Upper lobe of right lung (tissue), 1 donor: ENCODE results near the gene OR4F6. TPM values are rescaled to one million over a fixed set of nuclear protein-coding genes. Genes with fewer than 3 reads are reported as not detected.

Experiments used
- ATAC-seq: fragments of 200-7000 bp; cut with Tn5 transposase; one replicate; pipeline ENCODE4 v1.9.1; 2020; ENCODE audit warnings: mild to moderate bottlenecking, moderate library complexity
- DNase-seq: peaks from one replicate; pipeline ENCODE4 v3.0.0-alpha.2; 2020
- H3K27ac ChIP-seq: fragments of 200-600 bp; one replicate; pipeline ENCODE4 v1.8.0; 2022
- H3K27me3 ChIP-seq: fragments of 200-600 bp; one replicate; pipeline ENCODE4 v1.8.0; 2022; ENCODE audit warnings: mild to moderate bottlenecking
- H3K36me3 ChIP-seq: fragments of 200-600 bp; one replicate; pipeline ENCODE4 v1.8.0; 2022
- H3K4me1 ChIP-seq: fragments of 200-600 bp; one replicate; pipeline ENCODE4 v1.8.0; 2022
- H3K4me3 ChIP-seq: fragments of 200-600 bp; one replicate; pipeline ENCODE4 v1.8.0; 2022; ENCODE audit warnings: mild to moderate bottlenecking
- H3K9me3 ChIP-seq: fragments of 200-600 bp; one replicate; pipeline ENCODE4 v1.8.0; 2022
- CTCF ChIP-seq: fragments of 200-600 bp; IDR thresholded peaks from one replicate; pipeline ENCODE4 v1.8.0; 2022; ENCODE audit warnings: antibody characterized with exemption
- intact Hi-C: fragments of 100-400 bp; cut with DNase I; formaldehyde crosslinking; loops from one replicate; pipeline ENCODE4 v1.11.0; 2022
- total RNA-seq: library from RNA; stranded (reverse); fragmentation: NEBNext Ultra II Directional; extraction: Animal tissue kit (Norgen Biotek cat#: 25700); gene quantifications from one replicate; pipeline ENCODE4 v1.2.1, GENCODE V29; 2021
- donor health status: DM: no; HTN: yes; CAD: no; lungs with severe emphysema.

The OR4F6 gene
- total RNA-seq, 1 donor from 2014 or later, result not detected

DNA sequence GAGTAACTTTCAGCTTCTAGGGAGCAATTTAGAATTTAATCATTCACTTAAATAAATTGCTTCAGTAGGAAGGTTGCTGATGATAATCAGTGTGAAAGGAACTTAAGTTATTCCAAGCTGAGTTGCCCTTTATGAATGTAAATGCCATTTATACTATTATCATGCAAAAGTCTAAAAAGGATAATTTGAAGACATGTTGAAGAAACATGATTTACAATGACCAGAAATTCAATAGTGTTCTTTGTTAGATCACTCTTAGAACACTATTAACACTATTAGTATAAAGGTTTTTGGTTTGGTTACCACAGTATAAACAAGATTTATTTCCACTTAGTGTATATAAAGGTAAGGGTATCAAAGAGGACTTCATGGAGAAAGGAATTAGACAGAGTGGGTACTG is 1.6 kb downstream of the OR4F6 start:
- intact Hi-C loops, result no loop called here
- Histone ChIP-seq H3K27ac (no peak overlapping the region), H3K27me3 (no peaks in the 10 kb centered on the region), H3K36me3 (no peaks in the 10 kb centered on the region), H3K4me1 (no peaks in the 10 kb centered on the region), H3K9me3 (no peaks in the 10 kb centered on the region), H3K4me3 (no peak overlapping the region)
- no peak for TF ChIP-seq CTCF
- ATAC-seq (no peak), DNase-seq (no peak)

GRCh38 chr15:101805605-101806345 is 2.5 kb downstream of the OR4F6 start:
- no peak for ATAC-seq

GRCh38 chr15:101807345-101807945 is 4.1 kb downstream of the OR4F6 start:
- intact Hi-C loops, result no loop called here
- Histone ChIP-seq H3K27me3 (no peaks in the 10 kb centered on the region), H3K4me1 (no peaks in the 10 kb centered on the region), H3K27ac (no peak overlapping the region), H3K4me3 (no peak overlapping the region), H3K36me3 (no peaks in the 10 kb centered on the region), H3K9me3 (no peaks in the 10 kb centered on the region)
- DNase-seq, result no peak
- ATAC-seq, result no peak
- TF ChIP-seq CTCF, result no peak

More at GRCh38 chr15:101805605-101806345, 2.5 kb downstream of the OR4F6 start:
- intact Hi-C loops, result no loop called here
- H3K27ac ChIP-seq, result no peak overlapping the region
- no peak for DNase-seq
- H3K27me3 ChIP-seq, result no peaks in the 10 kb centered on the region
- no peaks in the 10 kb centered on the region for H3K9me3 ChIP-seq
- H3K4me3 ChIP-seq, result no peak overlapping the region
- H3K36me3 ChIP-seq, result no peaks in the 10 kb centered on the region
- TF ChIP-seq CTCF, result no peak
- H3K4me1 ChIP-seq, result no peaks in the 10 kb centered on the region

GRCh38 chr15:101808201-101808600 is 4.9 kb downstream of the OR4F6 start:
- Histone ChIP-seq H3K36me3 (no peaks in the 10 kb centered on the region), H3K9me3 (no peaks in the 10 kb centered on the region), H3K4me1 (no peaks in the 10 kb centered on the region), H3K4me3 (no peak overlapping the region), H3K27ac (no peak overlapping the region), H3K27me3 (no peaks in the 10 kb centered on the region)
- ATAC-seq, result no peak
- intact Hi-C loops, result no loop called here
- no peak for DNase-seq
- TF ChIP-seq CTCF, result no peak

GRCh38 chr15:101810456-101810855 is 7.1 kb downstream of the OR4F6 start:
- DNase-seq (no peak), ATAC-seq (no peak)
- Histone ChIP-seq H3K27me3 (no peaks in the 10 kb centered on the region), H3K9me3 (no peaks in the 10 kb centered on the region), H3K4me1 (no peaks in the 10 kb centered on the region), H3K27ac (no peak overlapping the region), H3K36me3 (no peaks in the 10 kb centered on the region), H3K4me3 (no peak overlapping the region)
- intact Hi-C loops, result no loop called here
- no peak for TF ChIP-seq CTCF
